Uterus (tissue), 2 donors: ENCODE data around the gene IQSEC1.

Source experiments
- CTCF ChIP-seq, 4 experiments: fragments of 200-600 bp in 2 of 4; fragments of 450-650 bp in 2 of 4; sonication (generic) in 2 of 4; IDR thresholded peaks; one replicate each; pipeline ENCODE4 v1.5.1; 2016 to 2019; ENCODE audit warnings: antibody characterized with exemption in 4 of 4, mild to moderate bottlenecking in 2 of 4, moderate library complexity in 1 of 4
- POLR2A ChIP-seq, 2 donors: fragments of 450-650 bp; IDR thresholded peaks; one replicate each; pipeline ENCODE4 v1.6.1; 2016; ENCODE audit warnings: antibody characterized with exemption in 2 of 2, mild to moderate bottlenecking in 1 of 2, moderate library complexity in 1 of 2

- TF ChIP-seq CTCF (IDR thresholded peaks at IDR 0.05) (no peak), POLR2A (IDR thresholded peaks at IDR 0.05) (no peak)
Observed at GRCh38 chr3:13071695-13072094, 1.5 kb downstream of the IQSEC1 start.
